Measurements from ENCODE around the gene ZNF714.

DNA sequence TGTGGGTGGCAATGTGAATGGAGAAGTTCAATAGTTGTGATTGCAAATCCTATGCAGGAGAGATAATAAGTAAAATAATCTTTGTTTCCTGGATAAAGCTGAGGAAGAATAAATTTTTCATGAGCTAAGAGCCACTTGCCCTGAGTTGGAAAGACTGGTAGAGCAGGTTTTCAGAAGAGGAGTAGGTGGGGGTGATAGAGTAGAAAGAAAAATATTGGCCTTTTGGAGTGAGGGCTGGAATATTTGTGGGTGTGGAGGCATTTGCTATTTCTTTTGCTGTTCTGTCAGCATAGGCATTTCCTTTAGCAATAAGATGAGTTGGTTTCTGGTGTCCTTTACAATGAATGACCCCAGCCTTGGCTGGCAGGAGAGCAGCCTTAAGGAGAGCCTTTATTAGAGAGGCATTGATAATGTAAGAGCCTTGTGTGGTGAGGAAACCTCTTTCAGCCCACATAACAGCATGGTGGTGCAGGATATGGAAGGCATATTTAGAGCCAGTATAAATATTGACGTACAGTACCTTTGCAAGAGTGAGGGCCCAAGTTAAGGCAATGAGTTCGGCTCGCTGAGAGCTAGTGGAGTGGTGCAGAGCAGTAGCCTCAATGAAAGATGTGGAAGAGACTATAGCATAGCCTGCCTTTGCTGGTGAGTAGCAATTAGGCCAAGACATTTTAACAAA lies 48.2 kb downstream of the ZNF714 start:
- TF ChIP-seq, protein P1, sequence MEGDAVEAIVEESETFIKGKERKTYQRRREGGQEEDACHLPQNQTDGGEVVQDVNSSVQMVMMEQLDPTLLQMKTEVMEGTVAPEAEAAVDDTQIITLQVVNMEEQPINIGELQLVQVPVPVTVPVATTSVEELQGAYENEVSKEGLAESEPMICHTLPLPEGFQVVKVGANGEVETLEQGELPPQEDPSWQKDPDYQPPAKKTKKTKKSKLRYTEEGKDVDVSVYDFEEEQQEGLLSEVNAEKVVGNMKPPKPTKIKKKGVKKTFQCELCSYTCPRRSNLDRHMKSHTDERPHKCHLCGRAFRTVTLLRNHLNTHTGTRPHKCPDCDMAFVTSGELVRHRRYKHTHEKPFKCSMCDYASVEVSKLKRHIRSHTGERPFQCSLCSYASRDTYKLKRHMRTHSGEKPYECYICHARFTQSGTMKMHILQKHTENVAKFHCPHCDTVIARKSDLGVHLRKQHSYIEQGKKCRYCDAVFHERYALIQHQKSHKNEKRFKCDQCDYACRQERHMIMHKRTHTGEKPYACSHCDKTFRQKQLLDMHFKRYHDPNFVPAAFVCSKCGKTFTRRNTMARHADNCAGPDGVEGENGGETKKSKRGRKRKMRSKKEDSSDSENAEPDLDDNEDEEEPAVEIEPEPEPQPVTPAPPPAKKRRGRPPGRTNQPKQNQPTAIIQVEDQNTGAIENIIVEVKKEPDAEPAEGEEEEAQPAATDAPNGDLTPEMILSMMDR (IDR thresholded peaks at IDR 0.05; ENCODE audit: insufficient read depth, low read depth, low read length): no peak
- TF ChIP-seq EZH2 (IDR thresholded peaks at IDR 0.05; ENCODE audit: insufficient read depth, low read length): no peak

All from astrocyte (in vitro differentiated cells and primary cell).